HEK293T (cell line): ENCODE data around the gene TTLL9.

Source experiments
- ARNT ChIP-seq: fragments of 450-650 bp; IDR thresholded peaks from 2 replicates; pipeline ENCODE4 v1.6.1; 2017; ENCODE audit warnings: mild to moderate bottlenecking
- BHLHE40 ChIP-seq: fragments of 450-650 bp; IDR thresholded peaks from 2 replicates; pipeline ENCODE4 v1.6.1; 2016; ENCODE audit warnings: mild to moderate bottlenecking, moderate library complexity, borderline replicate concordance
- CTBP1 ChIP-seq: fragments of 450-650 bp; IDR thresholded peaks from 2 replicates; pipeline ENCODE4 v1.6.1; 2016; ENCODE audit warnings: borderline replicate concordance
- ELF4 ChIP-seq: fragments of 450-650 bp; IDR thresholded peaks from 2 replicates; pipeline ENCODE4 v1.6.1; 2017; ENCODE audit warnings: antibody characterized with exemption
- FOXA1 ChIP-seq: fragments of 450-650 bp; IDR thresholded peaks from 2 replicates; pipeline ENCODE4 v1.6.1; 2016; ENCODE audit warnings: mild to moderate bottlenecking
- FOXK2 ChIP-seq: fragments of 450-650 bp; IDR thresholded peaks from 2 replicates; pipeline ENCODE4 v1.6.1; 2016; ENCODE audit warnings: mild to moderate bottlenecking
- FOXM1 ChIP-seq: fragments of 450-650 bp; IDR thresholded peaks from 2 replicates; pipeline ENCODE4 v1.6.1; 2017; ENCODE audit warnings: mild to moderate bottlenecking, borderline replicate concordance
- HDGF ChIP-seq: fragments of 450-650 bp; IDR thresholded peaks from 2 replicates; pipeline ENCODE4 v1.6.1; 2017; ENCODE audit warnings: antibody characterized with exemption, borderline replicate concordance
- NFRKB ChIP-seq: fragments of 450-650 bp; IDR thresholded peaks from 2 replicates; pipeline ENCODE4 v1.6.1; 2016; ENCODE audit warnings: mild to moderate bottlenecking, moderate library complexity
- PKNOX1 ChIP-seq: fragments of 450-650 bp; IDR thresholded peaks from 2 replicates; pipeline ENCODE4 v1.6.1; 2016
- SP1 ChIP-seq: fragments of 450-650 bp; IDR thresholded peaks from 2 replicates; pipeline ENCODE4 v1.6.1; 2017
- SUZ12 ChIP-seq: fragments of 450-650 bp; IDR thresholded peaks from 2 replicates; pipeline ENCODE4 v1.6.1; 2016; ENCODE audit warnings: mild to moderate bottlenecking
- TARDBP ChIP-seq: fragments of 450-650 bp; IDR thresholded peaks from 2 replicates; pipeline ENCODE4 v1.6.1; 2016

GRCh38 chr20:31907046-31907445 lies 36.6 kb downstream of the TTLL9 start:
- TF ChIP-seq FOXA1: no peak
- no peak for TF ChIP-seq PKNOX1
- TF ChIP-seq SP1: no peak
- TF ChIP-seq BHLHE40: no peak
- no peak for TF ChIP-seq ARNT
- TF ChIP-seq FOXM1: no peak
- no peak for TF ChIP-seq ELF4
- no peak for TF ChIP-seq SUZ12
- no peak for TF ChIP-seq HDGF
- TF ChIP-seq NFRKB: no peak
- no peak for TF ChIP-seq TARDBP
- TF ChIP-seq CTBP1: no peak
- no peak for TF ChIP-seq FOXK2
